ENCODE data around the gene ISOC2. TPM values are rescaled to one million over a fixed set of nuclear protein-coding genes. Genes with fewer than 3 reads are reported as not detected.
A peak's percentile ranks its signal among the peaks of the same experiment; 100 is the strongest.

The ISOC2 gene
- total RNA-seq, 1 donor: 41.3 TPM

DNA sequence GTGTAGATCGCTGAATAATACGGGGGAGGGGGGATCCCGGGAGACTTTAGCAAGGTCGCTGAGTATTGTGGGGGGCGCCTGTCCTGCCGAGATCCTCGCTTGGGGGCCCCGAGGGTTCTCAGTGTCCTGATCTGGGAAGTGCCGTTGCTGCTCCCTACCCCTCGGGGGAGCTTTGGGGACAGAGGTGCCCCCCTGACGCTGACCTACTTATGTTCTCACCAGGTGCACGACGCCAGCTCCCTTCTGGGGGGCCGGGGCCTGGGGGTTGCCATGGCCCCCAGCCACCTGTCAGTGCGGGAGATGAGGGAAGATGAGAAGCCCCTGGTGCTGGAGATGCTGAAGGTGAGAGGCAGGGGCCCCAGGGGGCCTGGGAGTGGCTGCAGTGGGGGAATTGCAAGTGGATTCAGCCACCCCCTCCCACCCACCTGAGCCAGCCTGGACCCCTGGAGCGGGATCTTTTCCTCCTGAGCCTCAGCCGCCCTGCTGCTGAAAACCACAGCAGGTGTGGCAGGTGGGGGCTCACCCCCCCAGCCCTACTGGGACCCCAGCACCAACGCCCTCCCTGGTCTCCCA, 24.1 kb upstream of the ISOC2 start:
- H3K4me3 ChIP-seq (ENCODE audit: low read depth, low read length): peak overlapping the region; percentile 81

GRCh38 chr19:55484593-55485438, 23.4 kb upstream of the ISOC2 start, which contains the start of gene NAT14:
Gene NAT14 (plus strand): TSS chr19:55485188. CDS start chr19:55485709, 521 bp downstream.
- TF ChIP-seq, protein P1, sequence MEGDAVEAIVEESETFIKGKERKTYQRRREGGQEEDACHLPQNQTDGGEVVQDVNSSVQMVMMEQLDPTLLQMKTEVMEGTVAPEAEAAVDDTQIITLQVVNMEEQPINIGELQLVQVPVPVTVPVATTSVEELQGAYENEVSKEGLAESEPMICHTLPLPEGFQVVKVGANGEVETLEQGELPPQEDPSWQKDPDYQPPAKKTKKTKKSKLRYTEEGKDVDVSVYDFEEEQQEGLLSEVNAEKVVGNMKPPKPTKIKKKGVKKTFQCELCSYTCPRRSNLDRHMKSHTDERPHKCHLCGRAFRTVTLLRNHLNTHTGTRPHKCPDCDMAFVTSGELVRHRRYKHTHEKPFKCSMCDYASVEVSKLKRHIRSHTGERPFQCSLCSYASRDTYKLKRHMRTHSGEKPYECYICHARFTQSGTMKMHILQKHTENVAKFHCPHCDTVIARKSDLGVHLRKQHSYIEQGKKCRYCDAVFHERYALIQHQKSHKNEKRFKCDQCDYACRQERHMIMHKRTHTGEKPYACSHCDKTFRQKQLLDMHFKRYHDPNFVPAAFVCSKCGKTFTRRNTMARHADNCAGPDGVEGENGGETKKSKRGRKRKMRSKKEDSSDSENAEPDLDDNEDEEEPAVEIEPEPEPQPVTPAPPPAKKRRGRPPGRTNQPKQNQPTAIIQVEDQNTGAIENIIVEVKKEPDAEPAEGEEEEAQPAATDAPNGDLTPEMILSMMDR (IDR thresholded peaks at IDR 0.05; ENCODE audit: insufficient read depth, low read length): no peak
- DNase-seq (ENCODE audit: low read depth): peak; percentile 48

More for the DNA sequence above, 24.1 kb upstream of the ISOC2 start:
- no peak for DNase-seq (ENCODE audit: low read depth)
- TF ChIP-seq, protein P1 (IDR thresholded peaks at IDR 0.05; ENCODE audit: insufficient read depth, low read length): no peak

GRCh38 chr19:55483706-55484592, 22.5 kb upstream of the ISOC2 start:
- TF ChIP-seq, protein P1 (IDR thresholded peaks at IDR 0.05; ENCODE audit: insufficient read depth, low read length): no peak
- DNase-seq (ENCODE audit: low read depth): no peak
- H3K4me3 ChIP-seq (ENCODE audit: low read depth, low read length): peak overlapping the region; percentile 81

More at GRCh38 chr19:55484593-55485438, 23.4 kb upstream of the ISOC2 start, which contains the start of gene NAT14:
- peak within 1 kb of the TSS; percentile 81 for H3K4me3 ChIP-seq (ENCODE audit: low read depth, low read length)

DNA sequence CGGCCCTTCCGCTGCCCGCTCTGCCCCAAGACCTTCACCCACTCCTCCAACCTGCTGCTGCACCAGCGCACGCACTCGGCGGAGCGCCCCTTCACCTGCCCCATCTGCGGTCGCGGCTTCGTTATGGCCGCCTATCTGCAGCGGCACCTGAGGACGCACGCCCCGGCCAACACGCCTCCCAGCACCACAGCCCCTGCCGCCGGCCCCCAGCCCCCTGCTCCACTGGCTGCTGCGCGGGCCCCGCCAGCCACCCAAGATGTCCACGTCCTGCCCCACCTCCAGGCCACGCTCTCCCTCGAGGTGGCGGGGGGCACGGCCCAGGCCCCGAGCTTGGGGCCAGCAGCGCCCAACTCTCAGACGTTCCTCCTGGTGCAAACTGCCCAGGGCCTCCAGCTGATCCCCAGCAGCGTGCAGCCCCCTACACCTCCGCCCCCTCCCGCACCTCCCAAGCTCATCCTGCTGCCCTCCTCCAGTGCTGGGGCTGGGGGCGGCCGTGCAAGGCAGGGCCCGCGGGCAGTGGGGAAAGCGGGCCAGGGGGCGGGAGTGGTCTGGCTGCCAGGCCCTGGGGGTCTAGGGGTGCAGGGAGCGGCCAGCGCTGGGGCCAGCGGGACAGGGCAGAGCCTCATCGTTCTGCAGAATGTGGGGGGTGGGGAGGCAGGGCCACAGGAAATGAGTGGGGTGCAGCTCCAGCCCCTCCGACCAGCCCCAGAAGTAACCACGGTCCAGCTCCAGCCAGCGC, 21.7 kb upstream of the ISOC2 start:
- H3K4me3 ChIP-seq (ENCODE audit: low read depth, low read length): no peak overlapping the region
- TF ChIP-seq, protein P1 (IDR thresholded peaks at IDR 0.05; ENCODE audit: insufficient read depth, low read length): no peak
- no peak for DNase-seq (ENCODE audit: low read depth)

DNA sequence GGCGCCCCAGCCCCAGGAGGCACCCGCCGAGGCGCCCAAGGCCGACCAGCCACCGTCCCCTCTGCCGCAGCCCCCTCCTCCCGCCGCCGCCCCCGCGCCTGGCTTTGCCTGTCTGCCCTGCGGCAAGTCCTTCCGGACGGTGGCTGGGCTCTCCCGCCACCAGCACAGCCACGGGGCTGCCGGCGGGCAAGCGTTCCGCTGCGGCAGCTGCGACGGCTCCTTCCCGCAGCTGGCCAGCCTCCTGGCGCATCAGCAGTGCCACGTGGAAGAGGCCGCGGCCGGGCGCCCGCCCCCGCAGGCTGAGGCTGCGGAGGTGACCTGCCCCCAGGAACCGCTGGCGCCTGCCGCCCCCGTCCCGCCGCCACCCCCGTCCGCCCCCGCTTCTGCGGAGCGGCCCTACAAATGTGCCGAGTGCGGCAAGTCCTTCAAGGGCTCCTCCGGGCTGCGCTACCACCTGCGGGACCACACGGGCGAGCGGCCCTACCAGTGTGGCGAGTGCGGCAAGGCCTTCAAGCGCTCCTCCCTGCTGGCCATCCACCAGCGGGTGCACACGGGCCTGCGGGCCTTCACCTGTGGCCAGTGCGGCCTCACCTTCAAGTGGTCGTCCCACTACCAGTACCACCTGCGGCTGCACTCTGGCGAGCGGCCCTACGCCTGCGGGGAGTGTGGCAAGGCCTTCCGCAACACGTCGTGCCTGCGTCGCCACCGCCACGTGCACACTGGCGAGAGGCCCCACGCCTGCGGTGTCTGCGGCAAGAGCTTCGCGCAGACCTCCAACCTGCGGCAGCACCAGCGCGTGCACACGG, 20.9 kb upstream of the ISOC2 start:
- TF ChIP-seq, protein P1 (IDR thresholded peaks at IDR 0.05; ENCODE audit: insufficient read depth, low read length): no peak
- DNase-seq (ENCODE audit: low read depth): no peak
- H3K4me3 ChIP-seq (ENCODE audit: low read depth, low read length): no peak overlapping the region
